IPS DF 19.7 (cell line): ENCODE measurements around the gene GNAZ.

Experiments used
- DNase-seq: peaks from one replicate; pipeline ENCODE4 v3.0.0-alpha.2; 2013; ENCODE audit warnings: low read depth, low spot score

Gene GNAZ

GRCh38 chr22:23076896-23077572 is 6.7 kb downstream of the GNAZ start:
- DNase-seq, result no peak

DNA sequence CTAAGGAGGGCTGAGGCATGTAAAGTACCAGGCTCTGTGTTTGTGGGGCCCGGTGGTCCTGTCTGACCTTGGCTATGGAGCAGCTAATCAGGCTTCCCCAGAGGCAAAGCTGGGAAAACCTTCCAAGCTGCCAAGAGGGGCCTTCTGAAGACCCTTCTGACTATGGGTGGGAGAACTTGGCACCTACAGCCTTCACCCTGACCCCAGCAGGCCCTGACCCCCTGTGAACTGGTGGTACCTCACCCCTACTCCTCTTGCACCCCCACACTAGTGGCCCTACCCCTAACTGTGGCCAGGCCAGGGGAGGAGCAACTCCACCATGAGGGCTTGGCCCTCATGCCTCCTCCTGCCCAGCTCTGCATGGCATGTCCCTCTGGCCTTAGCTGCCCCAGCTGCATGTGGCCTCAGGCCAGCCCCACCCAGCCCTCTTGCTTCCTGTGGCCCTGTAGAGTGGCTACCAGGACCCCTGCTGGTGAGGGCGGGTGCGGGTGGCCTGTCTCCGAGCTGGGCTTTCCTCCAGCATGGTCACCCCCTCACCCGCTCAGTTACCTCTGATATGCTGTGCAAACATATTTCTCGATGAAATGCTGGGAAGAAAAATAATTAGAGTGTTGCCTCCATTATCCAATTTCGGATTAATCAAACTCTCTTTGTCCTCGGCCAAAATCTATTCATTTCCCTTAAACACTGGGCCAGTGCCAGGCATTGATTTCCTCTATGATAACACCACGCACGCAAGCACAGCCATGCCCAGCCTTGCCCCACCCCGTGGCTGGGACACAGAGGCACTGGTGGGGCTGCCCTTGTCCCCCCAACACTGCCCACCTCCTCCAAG is 7.5 kb downstream of the GNAZ start:
- no peak for DNase-seq

DNA sequence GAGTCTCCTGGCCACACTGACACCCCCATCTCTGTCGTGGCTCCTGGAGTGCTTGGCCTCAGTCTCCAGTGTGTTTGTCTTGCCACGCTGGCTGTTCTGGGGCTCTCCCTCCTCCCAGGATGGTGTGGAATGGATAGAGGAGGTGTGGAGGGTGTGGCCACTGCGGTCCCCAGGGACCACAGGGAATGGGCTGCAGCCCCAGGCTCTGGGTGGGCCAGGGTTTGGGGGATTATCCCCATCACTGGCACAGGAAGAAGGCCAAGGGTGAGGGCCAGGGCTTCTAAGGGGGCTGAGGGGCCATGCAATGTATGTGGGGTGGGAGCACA is 8.1 kb downstream of the GNAZ start:
- DNase-seq, result no peak

- no peak for DNase-seq
These were observed 9.0 kb downstream of the GNAZ start for GRCh38 chr22:23079240-23079768.

DNA sequence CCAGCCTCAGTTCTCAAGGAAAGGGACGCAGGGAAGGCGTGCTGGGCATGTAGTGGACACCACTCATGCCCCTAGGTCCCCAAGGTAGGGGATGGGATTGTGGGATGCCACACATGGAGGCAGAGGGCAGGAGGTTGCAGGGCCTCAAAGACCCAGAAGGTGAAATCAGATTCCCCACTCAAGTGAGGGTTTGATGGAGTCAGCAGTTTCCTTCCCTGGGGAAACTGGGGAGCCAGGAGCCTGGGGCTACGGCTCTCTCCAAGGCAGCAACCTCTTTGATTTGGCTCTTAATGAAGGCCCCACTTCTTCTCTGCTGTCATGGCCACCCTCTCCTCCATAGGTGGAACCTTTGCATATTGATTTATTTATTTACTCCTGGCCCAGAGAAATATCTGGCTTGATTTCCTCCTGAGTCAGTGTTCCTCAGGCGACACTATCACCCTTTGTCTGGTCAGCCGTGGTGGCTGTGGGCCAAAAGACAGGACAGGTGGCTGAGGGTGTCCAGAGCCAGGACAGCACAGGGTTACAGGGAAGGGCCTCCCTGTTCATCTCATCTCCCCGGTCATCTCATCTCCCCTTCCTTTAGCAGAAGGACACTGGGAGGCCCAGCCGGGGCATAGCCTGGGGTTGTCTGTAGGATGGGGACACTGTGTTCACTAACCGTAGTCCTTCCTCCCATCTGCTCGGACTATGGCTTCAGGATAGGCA is 9.6 kb downstream of the GNAZ start:
- DNase-seq, result no peak

GRCh38 chr22:23080613-23081290 is 10.4 kb downstream of the GNAZ start:
- DNase-seq, result no peak

GRCh38 chr22:23082534-23083314 is 12.4 kb downstream of the GNAZ start:
- DNase-seq, result no peak

DNA sequence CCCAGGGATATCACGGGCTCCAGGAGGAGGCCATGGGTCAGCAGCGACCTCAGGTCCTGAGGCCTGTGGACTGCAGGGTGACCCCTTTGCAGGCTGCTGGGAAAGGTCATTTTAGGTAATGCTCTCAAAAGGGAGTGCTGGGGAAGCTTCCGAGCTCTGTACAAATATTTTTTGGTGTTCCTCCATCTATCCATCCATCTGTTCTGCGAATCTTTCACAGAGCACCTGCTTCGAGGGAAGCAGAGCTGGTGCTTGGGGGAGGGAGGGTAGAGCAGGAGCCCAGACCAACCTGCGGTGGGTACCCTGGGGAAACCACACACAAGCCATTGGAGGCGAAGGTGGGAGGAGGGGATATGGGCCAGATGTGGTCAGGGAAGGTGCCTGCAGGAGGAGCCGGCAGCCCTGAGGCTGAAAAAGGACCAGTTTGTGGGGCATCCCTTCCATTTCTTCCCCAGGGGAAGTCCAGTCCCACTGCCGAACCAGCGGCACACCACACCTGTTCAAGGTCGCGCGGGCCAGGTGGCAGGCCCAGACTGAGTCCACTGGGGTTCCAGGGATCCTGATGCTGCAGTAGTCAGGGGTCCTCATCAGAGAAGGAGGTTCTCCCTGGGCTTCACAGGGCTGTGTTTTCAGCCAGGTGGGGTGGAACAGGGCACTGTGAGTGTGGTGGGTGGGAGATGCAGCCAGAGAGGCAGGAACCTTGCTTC is 13.1 kb downstream of the GNAZ start:
- no peak for DNase-seq

DNA sequence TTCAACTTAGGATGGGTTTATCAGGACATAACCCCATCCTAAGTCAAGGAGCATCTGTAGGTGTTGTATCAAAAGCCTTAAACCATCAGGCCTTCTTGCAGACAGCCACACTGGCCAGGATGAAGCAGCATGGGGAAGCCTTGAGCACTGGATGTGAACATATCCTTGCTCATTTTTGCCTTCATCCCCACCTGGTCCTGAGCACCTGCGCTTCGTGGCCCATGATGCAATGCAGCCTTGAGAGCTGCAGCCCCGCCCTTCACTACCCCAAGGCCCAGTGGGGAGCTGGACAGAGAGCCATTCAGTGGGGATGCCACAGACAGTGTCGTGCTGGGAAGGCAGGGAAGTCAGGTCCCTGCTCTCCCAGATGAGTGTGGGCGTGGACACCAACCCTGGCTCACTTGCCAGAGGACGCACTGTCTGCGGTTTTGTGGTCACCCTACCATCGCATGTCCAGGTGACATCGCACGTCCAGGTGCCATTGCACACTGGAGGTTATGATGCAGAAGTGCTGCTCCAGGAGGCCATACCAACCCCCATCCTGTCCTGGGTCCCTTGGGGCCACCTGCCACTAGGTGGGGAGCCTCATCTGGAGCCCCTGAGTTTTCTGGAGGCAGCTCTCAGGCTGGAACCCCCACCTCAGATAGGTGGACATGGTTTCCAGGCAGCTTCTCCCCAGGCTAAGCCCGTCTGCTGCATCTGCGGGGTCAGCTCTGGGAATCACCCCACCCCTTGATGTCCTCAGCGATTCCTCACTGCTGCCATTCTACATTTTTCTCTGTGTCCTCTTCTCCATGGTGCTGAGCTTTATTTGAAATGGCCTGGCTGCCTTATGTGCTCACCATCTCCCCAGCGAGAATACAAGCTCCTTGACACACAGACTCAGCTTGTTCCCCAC is 14.4 kb downstream of the GNAZ start:
- DNase-seq, result no peak

DNA sequence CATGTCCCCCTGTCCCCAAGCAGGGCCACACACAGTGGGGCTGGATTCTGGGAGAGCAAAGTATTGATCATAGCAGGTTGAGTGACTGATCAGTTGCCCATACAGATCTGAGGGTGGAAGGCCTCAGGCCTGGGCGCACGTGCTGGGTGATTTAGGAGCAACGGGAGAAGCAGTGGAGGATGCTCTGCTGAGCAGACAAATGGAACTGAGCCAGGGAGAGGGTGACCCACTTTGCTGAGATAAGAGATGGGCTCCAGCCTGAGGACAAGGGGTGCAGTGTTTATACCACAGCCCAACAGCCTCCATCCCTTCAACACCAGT is 15.0 kb downstream of the GNAZ start:
- DNase-seq, result no peak

- no peak for DNase-seq
These were observed 15.5 kb downstream of the GNAZ start for GRCh38 chr22:23085785-23086184.

- no peak for DNase-seq
These were observed 15.9 kb downstream of the GNAZ start for GRCh38 chr22:23086263-23086662.

GRCh38 chr22:23086787-23087186 is 16.5 kb downstream of the GNAZ start:
- DNase-seq, result no peak

- DNase-seq, result no peak
These were observed 17.9 kb downstream of the GNAZ start for GRCh38 chr22:23088199-23088604.

DNA sequence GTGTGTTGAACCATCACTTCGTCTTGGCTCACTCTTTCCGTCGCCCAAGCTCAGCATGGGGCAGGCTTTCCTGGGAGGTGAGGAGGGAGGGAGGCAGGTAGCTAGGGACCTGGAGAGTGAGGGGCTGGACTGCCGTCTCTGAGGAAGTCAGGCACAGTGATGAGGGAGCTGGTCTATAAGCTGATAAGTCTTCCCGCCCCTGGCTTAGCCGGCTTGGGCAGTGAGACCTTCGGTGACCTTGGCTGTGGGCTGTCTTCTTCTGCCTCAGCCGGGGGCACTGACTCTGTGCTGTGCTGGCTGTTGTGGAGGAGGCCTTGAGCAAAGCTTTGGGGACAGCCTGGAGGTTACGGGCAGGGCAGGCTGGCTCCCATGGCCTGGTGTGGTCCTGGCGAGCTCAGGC is 18.7 kb downstream of the GNAZ start:
- DNase-seq, result no peak

- DNase-seq, result no peak
These were observed 19.5 kb downstream of the GNAZ start for GRCh38 chr22:23089633-23090456.

GRCh38 chr22:23090457-23090835 is 20.1 kb downstream of the GNAZ start:
- DNase-seq, result no peak

- no peak for DNase-seq
These were observed 21.4 kb downstream of the GNAZ start for GRCh38 chr22:23091760-23092159.
